ENCODE measurements around the gene TTC7B. TPM values are rescaled to one million over a fixed set of nuclear protein-coding genes. Genes with fewer than 3 reads are reported as not detected.

TTC7B gene
- total RNA-seq, 1 experiment from 2014 or later, result 9.6 TPM

- no peak for DNase-seq
- intact Hi-C loops (cut with micrococcal nuclease; ENCODE audit: unreplicated experiment), result loop anchor here (10.0 kb wide), 1 partner anchor 78 kb away; no protein-coding TSS in a partner anchor
- Mint-ChIP-seq H3K27ac (ENCODE audit: unreplicated experiment) (no peak overlapping the region), H3K36me3 (ENCODE audit: insufficient read depth, unreplicated experiment) (no peaks in the 10 kb centered on the region), H3K9me3 (ENCODE audit: low read depth, unreplicated experiment) (no peaks in the 10 kb centered on the region), H3K4me3 (ENCODE audit: low read depth, unreplicated experiment) (no peak overlapping the region), H3K27me3 (ENCODE audit: unreplicated experiment) (no peaks in the 10 kb centered on the region), H3K4me1 (ENCODE audit: low read depth, unreplicated experiment) (no peaks in the 10 kb centered on the region)
- no peak for TF ChIP-seq CTCF (IDR thresholded peaks at IDR 0.05; ENCODE audit: unreplicated experiment)
- CTCF ChIA-PET, result no interaction called here
- no TSS peak for BruUV-seq (replicated peaks)
Measured at GRCh38 chr14:90682615-90683014, 133.6 kb downstream of the TTC7B start.

- CTCF ChIA-PET, result no interaction called here
- no peak overlapping the region for H3K27ac Mint-ChIP-seq (ENCODE audit: unreplicated experiment)
- no TSS peak for BruUV-seq (replicated peaks)
Measured at GRCh38 chr14:90681929-90682328, 134.3 kb downstream of the TTC7B start.

GRCh38 chr14:90678846-90679362 lies 137.3 kb downstream of the TTC7B start:
- no peak for DNase-seq
- Mint-ChIP-seq H3K4me1 (ENCODE audit: low read depth, unreplicated experiment) (no peaks in the 10 kb centered on the region), H3K4me3 (ENCODE audit: low read depth, unreplicated experiment) (no peak overlapping the region), H3K27me3 (ENCODE audit: unreplicated experiment) (no peaks in the 10 kb centered on the region), H3K27ac (ENCODE audit: unreplicated experiment) (no peak overlapping the region), H3K9me3 (ENCODE audit: low read depth, unreplicated experiment) (no peaks in the 10 kb centered on the region), H3K36me3 (ENCODE audit: insufficient read depth, unreplicated experiment) (no peaks in the 10 kb centered on the region)
- CTCF ChIA-PET, result interaction anchor here (0.9 kb wide), 1 partner anchor 279 kb away, joined by 3 read pairs; no protein-coding TSS in a partner anchor
- no TSS peak for BruUV-seq (replicated peaks)
- TF ChIP-seq CTCF (IDR thresholded peaks at IDR 0.05; ENCODE audit: unreplicated experiment), result no peak
- intact Hi-C loops (cut with micrococcal nuclease; ENCODE audit: unreplicated experiment), result no loop called here

More at GRCh38 chr14:90681929-90682328, 134.3 kb downstream of the TTC7B start:
- no peaks in the 10 kb centered on the region for H3K9me3 Mint-ChIP-seq (ENCODE audit: low read depth, unreplicated experiment)
- intact Hi-C loops (cut with micrococcal nuclease; ENCODE audit: unreplicated experiment), result loop anchor here (10.0 kb wide), 1 partner anchor 77 kb away; no protein-coding TSS in a partner anchor
- H3K4me1 Mint-ChIP-seq (ENCODE audit: low read depth, unreplicated experiment), result no peaks in the 10 kb centered on the region
- H3K36me3 Mint-ChIP-seq (ENCODE audit: insufficient read depth, unreplicated experiment), result no peaks in the 10 kb centered on the region
- no peaks in the 10 kb centered on the region for H3K27me3 Mint-ChIP-seq (ENCODE audit: unreplicated experiment)
- no peak overlapping the region for H3K4me3 Mint-ChIP-seq (ENCODE audit: low read depth, unreplicated experiment)
- no peak for DNase-seq
- TF ChIP-seq CTCF (IDR thresholded peaks at IDR 0.05; ENCODE audit: unreplicated experiment), result no peak

- Mint-ChIP-seq H3K27ac (ENCODE audit: unreplicated experiment) (no peak overlapping the region), H3K4me1 (ENCODE audit: low read depth, unreplicated experiment) (no peaks in the 10 kb centered on the region), H3K36me3 (ENCODE audit: insufficient read depth, unreplicated experiment) (no peaks in the 10 kb centered on the region), H3K27me3 (ENCODE audit: unreplicated experiment) (no peaks in the 10 kb centered on the region), H3K9me3 (ENCODE audit: low read depth, unreplicated experiment) (no peaks in the 10 kb centered on the region), H3K4me3 (ENCODE audit: low read depth, unreplicated experiment) (no peak overlapping the region)
- CTCF ChIA-PET, result no interaction called here
- intact Hi-C loops (cut with micrococcal nuclease; ENCODE audit: unreplicated experiment), result no loop called here
- no peak for TF ChIP-seq CTCF (IDR thresholded peaks at IDR 0.05; ENCODE audit: unreplicated experiment)
- DNase-seq, result no peak
- BruUV-seq (replicated peaks), result no TSS peak
Measured at GRCh38 chr14:90678420-90678819, 137.8 kb downstream of the TTC7B start.

All from Calu3 (cell line).